Activated CD8-positive, alpha-beta T cell treated with anti-CD3 and anti-CD28 coated beads for 36 hours (primary cell): ENCODE measurements around the gene FRRS1. TPM values are rescaled to one million over a fixed set of nuclear protein-coding genes. Genes with fewer than 3 reads are reported as not detected.

ENCODE experiments used
- ATAC-seq: fragments of 200-7000 bp; cut with Tn5 transposase; one replicate; pipeline ENCODE4 v1.10.0; 2021; ENCODE audit warnings: mild to moderate bottlenecking, moderate library complexity
- CTCF ChIA-PET: fragments of 350-600 bp; sonication (Branson Sonifier 250); formaldehyde crosslinking; loops from one replicate; lab custom pipeline; 2021; ENCODE audit warnings: antibody characterized with exemption; lab: Charles Lee
- POLR2A ChIA-PET: fragments of 350-600 bp; sonication (Branson Sonifier 250); formaldehyde crosslinking; loops from one replicate; lab custom pipeline; 2021; ENCODE audit warnings: antibody characterized with exemption; lab: Charles Lee
- DNase-seq: peaks from one replicate; pipeline ENCODE4 v3.0.0-alpha.2; 2020
- H3K27ac Mint-ChIP-seq: one replicate; pipeline ENCODE4 v1.8.0; 2021; ENCODE audit warnings: mild to moderate bottlenecking, mixed read lengths
- H3K27me3 Mint-ChIP-seq: one replicate; pipeline ENCODE4 v1.8.0; 2021; ENCODE audit warnings: mixed read lengths
- H3K36me3 Mint-ChIP-seq: one replicate; pipeline ENCODE4 v1.8.0; 2021; ENCODE audit warnings: low read depth, mixed read lengths
- H3K4me1 Mint-ChIP-seq: one replicate; pipeline ENCODE4 v1.8.0; 2021; ENCODE audit warnings: low read depth, mixed read lengths
- H3K4me3 Mint-ChIP-seq: one replicate; pipeline ENCODE4 v1.8.0; 2021; ENCODE audit warnings: mild to moderate bottlenecking, moderate library complexity, mixed read lengths
- H3K9me3 Mint-ChIP-seq: one replicate; pipeline ENCODE4 v1.8.0; 2021; ENCODE audit warnings: mixed read lengths
- CTCF ChIP-seq: fragments of 200-600 bp; IDR thresholded peaks from one replicate; pipeline ENCODE4 v1.8.0; 2022; ENCODE audit warnings: antibody characterized with exemption, mild to moderate bottlenecking
- intact Hi-C: fragments of 100-400 bp; cut with micrococcal nuclease; formaldehyde crosslinking; loops from one replicate; pipeline ENCODE4 v1.10.0; 2022
- total RNA-seq, 2 experiments: library from RNA; stranded (reverse); gene quantifications; one replicate each; pipeline ENCODE4 v1.2.3, GENCODE V29; 2021

Gene FRRS1
- total RNA-seq, 2 experiments from 2014 or later, result 4.0 to 4.2 TPM

- Mint-ChIP-seq H3K27ac (no peak overlapping the region), H3K36me3 (no peaks in the 10 kb centered on the region), H3K9me3 (no peaks in the 10 kb centered on the region), H3K4me1 (no peaks in the 10 kb centered on the region), H3K4me3 (no peak overlapping the region), H3K27me3 (no peaks in the 10 kb centered on the region)
- ATAC-seq (peak; percentile 39), DNase-seq (no peak)
- TF ChIP-seq CTCF, result peak; percentile 53
- CTCF ChIA-PET, result interaction anchor here (0.8 to 1.8 kb wide), 6 partner anchors 10 to 48 kb away, joined by 3 to 9 read pairs (median 3); partner anchors contain the start of gene FRRS1
- intact Hi-C loops, result no loop called here
- POLR2A ChIA-PET, result interaction anchor here (0.6 kb wide), 1 partner anchor 11 kb away, joined by 3 read pairs; no protein-coding TSS in a partner anchor
These were observed 37.8 kb downstream of the FRRS1 start for GRCh38 chr1:99728494-99729235.

- CTCF ChIA-PET, result interaction anchor here (0.8 to 1.8 kb wide), 2 partner anchors 11 to 14 kb away, joined by 4 to 9 read pairs; no protein-coding TSS in a partner anchor
- Mint-ChIP-seq H3K27ac (no peak overlapping the region), H3K9me3 (no peaks in the 10 kb centered on the region), H3K36me3 (no peaks in the 10 kb centered on the region), H3K27me3 (no peaks in the 10 kb centered on the region), H3K4me1 (no peaks in the 10 kb centered on the region), H3K4me3 (no peak overlapping the region)
- intact Hi-C loops, result no loop called here
- TF ChIP-seq CTCF, result no peak
- POLR2A ChIA-PET, result interaction anchor here (0.6 kb wide), 1 partner anchor 12 kb away, joined by 3 read pairs; no protein-coding TSS in a partner anchor
- DNase-seq (no peak), ATAC-seq (no peak)
These were observed 38.8 kb downstream of the FRRS1 start for GRCh38 chr1:99727575-99728185.

GRCh38 chr1:99726818-99727217 lies 39.6 kb downstream of the FRRS1 start:
- DNase-seq (no peak), ATAC-seq (no peak)
- no peaks in the 10 kb centered on the region for H3K4me1 Mint-ChIP-seq
- CTCF ChIA-PET, result interaction anchor here (0.6 to 1.2 kb wide), 4 partner anchors 14 to 41 kb away, joined by 3 to 4 read pairs (median 3); no protein-coding TSS in a partner anchor
- TF ChIP-seq CTCF, result no peak
- H3K27me3 Mint-ChIP-seq, result no peaks in the 10 kb centered on the region
- H3K27ac Mint-ChIP-seq, result no peak overlapping the region
- H3K9me3 Mint-ChIP-seq, result no peaks in the 10 kb centered on the region
- POLR2A ChIA-PET, result no interaction called here
- H3K4me3 Mint-ChIP-seq, result no peak overlapping the region
- H3K36me3 Mint-ChIP-seq, result no peaks in the 10 kb centered on the region
- intact Hi-C loops, result no loop called here

GRCh38 chr1:99726407-99726806 lies 40.0 kb downstream of the FRRS1 start:
- H3K27ac Mint-ChIP-seq, result no peak overlapping the region
- ChIA-PET CTCF (interaction anchor here (0.6 to 1.2 kb wide), 4 partner anchors 14 to 41 kb away, joined by 3 to 4 read pairs (median 3); no protein-coding TSS in a partner anchor), POLR2A (no interaction called here)
- no peak overlapping the region for H3K4me3 Mint-ChIP-seq
- H3K9me3 Mint-ChIP-seq, result no peaks in the 10 kb centered on the region
- DNase-seq (no peak), ATAC-seq (no peak)
- no peaks in the 10 kb centered on the region for H3K27me3 Mint-ChIP-seq
- TF ChIP-seq CTCF, result no peak
- no peaks in the 10 kb centered on the region for H3K4me1 Mint-ChIP-seq
- H3K36me3 Mint-ChIP-seq, result no peaks in the 10 kb centered on the region
- intact Hi-C loops, result no loop called here
